Peyer's patch (tissue), 4 donors: Measurements from ENCODE around the gene HK2.

Experiments used
- POLR2A ChIP-seq, 2 donors: fragments of 450-650 bp; IDR thresholded peaks; one replicate each; pipeline ENCODE4 v1.5.1; 2017; ENCODE audit warnings: antibody characterized with exemption in 2 of 2, mild to moderate bottlenecking in 2 of 2, moderate library complexity in 2 of 2
- TF ChIP-seq, protein P1 (sequence below), 6 experiments: fragments of 450-650 bp in 4 of 6; fragments of 200-600 bp in 2 of 6; sonication (generic) in 1 of 6; IDR thresholded peaks; one replicate each; pipeline ENCODE4 v1.5.1; 2017 to 2019; ENCODE audit warnings: antibody characterized with exemption in 6 of 6, mild to moderate bottlenecking in 3 of 6, moderate library complexity in 1 of 6

DNA sequence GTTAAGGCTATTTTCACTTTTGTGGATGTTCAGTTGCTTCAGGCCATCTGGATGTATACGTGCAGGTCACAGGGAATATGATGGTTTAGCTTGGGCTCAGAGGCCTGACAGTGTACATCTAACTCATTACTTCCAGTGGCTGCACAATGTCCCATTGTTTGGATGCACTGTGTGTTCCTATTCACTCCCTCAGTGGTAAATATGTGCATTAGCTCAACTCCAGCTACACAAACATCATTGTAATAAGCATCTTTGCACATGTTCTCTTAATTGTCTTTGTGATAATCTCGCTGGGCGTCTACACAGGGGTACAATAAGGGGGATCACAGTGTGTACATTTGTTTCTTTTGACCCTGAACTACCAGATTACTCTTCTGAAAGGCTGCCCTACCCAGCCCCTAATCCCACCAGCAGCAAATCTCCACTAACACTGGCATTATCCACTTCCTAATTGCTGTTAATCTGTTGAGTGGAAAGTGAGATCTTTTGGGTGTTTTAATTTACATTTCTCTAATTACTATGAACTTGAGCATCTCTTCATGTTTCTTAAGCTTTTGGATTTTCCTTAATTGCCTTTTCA lies 68.4 kb downstream of the HK2 start:
- TF ChIP-seq, protein P1, sequence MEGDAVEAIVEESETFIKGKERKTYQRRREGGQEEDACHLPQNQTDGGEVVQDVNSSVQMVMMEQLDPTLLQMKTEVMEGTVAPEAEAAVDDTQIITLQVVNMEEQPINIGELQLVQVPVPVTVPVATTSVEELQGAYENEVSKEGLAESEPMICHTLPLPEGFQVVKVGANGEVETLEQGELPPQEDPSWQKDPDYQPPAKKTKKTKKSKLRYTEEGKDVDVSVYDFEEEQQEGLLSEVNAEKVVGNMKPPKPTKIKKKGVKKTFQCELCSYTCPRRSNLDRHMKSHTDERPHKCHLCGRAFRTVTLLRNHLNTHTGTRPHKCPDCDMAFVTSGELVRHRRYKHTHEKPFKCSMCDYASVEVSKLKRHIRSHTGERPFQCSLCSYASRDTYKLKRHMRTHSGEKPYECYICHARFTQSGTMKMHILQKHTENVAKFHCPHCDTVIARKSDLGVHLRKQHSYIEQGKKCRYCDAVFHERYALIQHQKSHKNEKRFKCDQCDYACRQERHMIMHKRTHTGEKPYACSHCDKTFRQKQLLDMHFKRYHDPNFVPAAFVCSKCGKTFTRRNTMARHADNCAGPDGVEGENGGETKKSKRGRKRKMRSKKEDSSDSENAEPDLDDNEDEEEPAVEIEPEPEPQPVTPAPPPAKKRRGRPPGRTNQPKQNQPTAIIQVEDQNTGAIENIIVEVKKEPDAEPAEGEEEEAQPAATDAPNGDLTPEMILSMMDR (IDR thresholded peaks at IDR 0.05), result no peak
- no peak for TF ChIP-seq POLR2A (IDR thresholded peaks at IDR 0.05)
